GM19099 (cell line): Measurements from ENCODE around the gene LINGO1.

ENCODE experiments used
- POLR2A ChIP-seq: IDR thresholded peaks from 3 replicates; pipeline ENCODE4 v1.6.1; 2011; ENCODE audit warnings: low read depth; ENCODE audit not compliant: insufficient read length; ENCODE audit errors: extremely low read depth

LINGO1 gene

GRCh38 chr15:77616072-77616471 lies 16.6 kb downstream of the LINGO1 start:
- no peak for TF ChIP-seq POLR2A

GRCh38 chr15:77615472-77615871 lies 17.2 kb downstream of the LINGO1 start:
- no peak for TF ChIP-seq POLR2A

GRCh38 chr15:77614251-77614806 lies 18.4 kb downstream of the LINGO1 start:
- no peak for TF ChIP-seq POLR2A

GRCh38 chr15:77613814-77614213 lies 18.9 kb downstream of the LINGO1 start:
- no peak for TF ChIP-seq POLR2A

GRCh38 chr15:77612958-77613601 lies 19.6 kb downstream of the LINGO1 start:
- TF ChIP-seq POLR2A, result no peak

GRCh38 chr15:77611767-77612166 lies 20.9 kb downstream of the LINGO1 start:
- no peak for TF ChIP-seq POLR2A

GRCh38 chr15:77610731-77611130 lies 22.0 kb downstream of the LINGO1 start:
- TF ChIP-seq POLR2A, result no peak

GRCh38 chr15:77609558-77609957 lies 23.2 kb downstream of the LINGO1 start:
- TF ChIP-seq POLR2A, result no peak

GRCh38 chr15:77608774-77609173 lies 23.9 kb downstream of the LINGO1 start:
- TF ChIP-seq POLR2A, result no peak

- no peak for TF ChIP-seq POLR2A
These were observed 24.8 kb downstream of the LINGO1 start for GRCh38 chr15:77607894-77608261.

GRCh38 chr15:77607111-77607893 lies 25.4 kb downstream of the LINGO1 start:
- TF ChIP-seq POLR2A, result no peak

GRCh38 chr15:77606142-77607034 lies 26.3 kb downstream of the LINGO1 start:
- TF ChIP-seq POLR2A, result no peak

GRCh38 chr15:77605547-77605946 lies 27.2 kb downstream of the LINGO1 start:
- TF ChIP-seq POLR2A, result no peak

- TF ChIP-seq POLR2A, result no peak
These were observed 27.7 kb downstream of the LINGO1 start for GRCh38 chr15:77604973-77605372.

GRCh38 chr15:77603611-77604336 lies 28.9 kb downstream of the LINGO1 start:
- TF ChIP-seq POLR2A, result no peak

- no peak for TF ChIP-seq POLR2A
These were observed 29.9 kb downstream of the LINGO1 start for GRCh38 chr15:77602800-77603199.
